Hematopoietic multipotent progenitor cell treated with erythropoietin and hydrocortisone succinate and interleukin-3 and kit ligand, for 6 days (in vitro differentiated cells): ENCODE measurements around the gene DUSP22.

Source experiments
- DNase-seq: peaks from one replicate; pipeline ENCODE4 v3.0.0-alpha.2; 2015

The DUSP22 gene

GRCh38 chr6:326896-327537 is 34.7 kb downstream of the DUSP22 start:
- no peak for DNase-seq

- no peak for DNase-seq
Measured at GRCh38 chr6:327538-328116, 35.3 kb downstream of the DUSP22 start.

DNA sequence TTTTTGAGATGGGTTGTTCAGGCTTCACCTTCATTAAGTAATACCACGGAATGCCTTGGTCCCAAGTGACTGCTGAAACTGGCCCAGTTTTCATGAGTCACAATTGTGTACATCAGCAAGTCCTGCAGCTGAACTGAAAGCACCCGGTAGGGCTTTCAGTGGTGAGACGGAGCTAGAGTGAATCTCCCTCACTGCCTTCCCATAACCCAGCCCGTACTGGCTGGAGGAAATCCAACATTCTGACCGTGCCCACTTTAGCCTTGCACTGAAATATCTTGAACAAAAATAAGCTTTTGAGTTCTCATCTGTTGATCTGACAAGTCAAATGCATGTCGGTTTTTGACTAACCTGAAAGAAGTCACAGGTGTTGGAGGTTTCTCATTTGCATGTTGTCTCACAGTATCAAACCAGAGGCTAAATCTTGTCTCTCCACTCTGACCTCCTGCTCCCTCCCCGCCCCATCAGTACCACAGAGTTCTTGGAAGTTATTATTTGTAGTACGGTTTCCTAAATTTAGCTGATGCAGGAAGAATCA is 35.9 kb downstream of the DUSP22 start:
- no peak for DNase-seq

- DNase-seq: no peak
Measured at GRCh38 chr6:328924-329323, 36.6 kb downstream of the DUSP22 start.

- no peak for DNase-seq
Measured at GRCh38 chr6:329888-330691, 37.8 kb downstream of the DUSP22 start.

DNA sequence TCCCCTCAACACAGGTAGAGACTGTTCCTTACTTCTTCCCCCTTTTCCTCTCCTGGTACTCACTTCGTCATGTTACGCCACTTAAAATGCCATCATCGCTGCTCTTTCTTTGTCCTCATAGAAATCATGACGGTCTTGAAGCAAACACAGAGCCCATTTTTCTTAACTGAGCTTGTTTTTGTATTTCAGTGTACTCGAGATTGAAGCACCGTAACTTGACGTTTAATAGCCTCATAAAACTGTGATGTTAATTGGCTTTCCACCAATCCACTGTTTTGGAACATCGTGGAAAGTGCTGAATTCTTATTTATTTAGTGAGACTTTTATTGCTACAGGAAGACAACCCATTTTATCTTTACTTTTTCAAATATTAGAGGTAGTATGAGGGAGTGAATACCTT is 38.7 kb downstream of the DUSP22 start:
- no peak for DNase-seq

GRCh38 chr6:331622-332521 is 39.6 kb downstream of the DUSP22 start:
- DNase-seq: no peak

DNA sequence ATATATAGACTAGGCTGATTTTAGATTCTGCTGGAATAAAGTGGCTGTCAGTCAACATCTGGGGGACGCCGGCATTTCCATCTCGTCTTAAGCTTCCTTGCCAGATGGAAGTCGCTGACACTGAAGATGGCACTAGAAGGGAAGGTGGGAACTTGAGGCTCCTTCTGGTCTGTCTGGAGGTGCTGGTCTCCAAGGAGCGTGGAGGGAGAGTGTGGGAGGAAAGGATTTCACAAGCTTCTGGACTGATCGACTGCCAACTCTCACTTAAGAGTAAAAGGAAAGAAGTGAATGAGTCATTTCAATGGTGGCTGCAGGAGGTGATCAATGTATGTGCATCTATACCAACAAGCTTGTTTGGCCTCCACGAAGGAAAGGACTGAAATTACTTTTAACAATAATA is 40.4 kb downstream of the DUSP22 start:
- DNase-seq: no peak

DNA sequence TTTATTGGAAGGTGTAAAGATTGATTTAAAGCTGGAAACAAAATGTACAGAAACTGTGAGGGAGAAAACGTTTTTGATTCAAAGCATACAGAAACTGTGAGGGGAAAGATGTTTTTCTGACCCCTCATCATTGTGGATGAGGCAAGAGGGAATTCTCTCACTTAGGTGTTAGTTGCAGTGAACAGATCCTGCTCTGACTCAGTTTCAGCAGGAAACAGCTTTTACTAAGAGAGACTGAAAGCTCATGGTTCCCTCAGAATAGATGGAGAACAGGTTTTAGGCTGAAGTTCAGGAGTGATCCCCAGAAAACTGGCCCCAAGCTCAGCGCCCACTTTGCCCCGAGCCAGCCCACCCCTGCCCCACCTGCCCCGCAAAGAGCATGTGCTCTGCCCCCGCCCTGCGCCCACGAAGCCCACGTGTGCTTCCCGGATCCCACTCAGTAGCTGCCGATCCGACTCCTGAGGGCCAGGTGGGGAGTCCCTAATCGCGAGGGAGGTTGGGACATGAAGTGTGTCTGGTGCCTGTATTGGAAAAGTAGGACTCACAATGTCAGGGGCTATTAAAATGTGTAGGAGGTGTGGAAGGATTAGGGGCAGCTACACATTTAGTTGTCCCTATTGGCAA is 41.2 kb downstream of the DUSP22 start:
- DNase-seq: no peak

DNA sequence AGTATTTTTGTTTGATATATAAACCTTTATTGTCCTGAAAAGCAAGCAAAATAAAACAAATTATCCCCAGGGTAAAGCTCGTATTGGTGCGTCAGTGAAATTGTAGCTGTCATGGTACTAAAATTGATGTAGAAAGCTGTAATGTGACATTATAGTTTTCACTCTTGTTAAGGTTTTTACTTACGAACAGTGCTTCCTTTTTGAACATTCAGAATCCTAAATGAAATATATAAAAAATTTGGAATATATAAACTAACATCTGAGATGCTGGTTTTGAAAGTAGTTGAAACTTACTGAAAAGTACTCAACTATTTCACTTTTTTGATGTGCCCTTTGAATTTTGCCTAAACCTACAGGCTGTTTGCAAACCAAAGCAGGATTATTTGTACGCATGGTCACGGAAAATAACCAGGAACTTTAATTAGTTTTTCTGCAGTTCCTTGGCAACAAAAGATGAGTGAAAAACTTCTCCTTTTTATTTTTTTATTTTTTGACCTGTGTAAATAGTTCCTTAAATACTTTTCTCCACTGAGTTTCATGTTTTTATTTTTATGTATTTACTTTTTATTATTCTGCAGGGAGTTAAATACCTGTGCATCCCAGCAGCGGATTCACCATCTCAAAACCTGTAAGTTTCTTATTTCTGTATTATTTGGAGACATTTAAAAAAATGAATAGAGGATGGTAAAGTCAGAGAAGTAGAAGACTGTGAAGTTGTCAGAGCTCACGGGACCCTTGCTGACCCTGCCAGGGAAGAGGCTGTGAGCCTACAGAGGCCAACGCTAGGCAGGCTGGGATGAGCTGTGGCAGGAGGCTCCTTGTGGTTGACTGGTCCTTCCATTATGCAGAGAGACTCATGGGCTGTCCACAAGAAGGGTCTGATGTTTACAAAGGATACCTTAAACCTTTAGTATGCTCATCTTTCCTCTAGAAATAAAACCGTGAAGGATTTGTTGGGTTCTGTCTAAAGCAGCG is 42.5 kb downstream of the DUSP22 start:
- no peak for DNase-seq

DNA sequence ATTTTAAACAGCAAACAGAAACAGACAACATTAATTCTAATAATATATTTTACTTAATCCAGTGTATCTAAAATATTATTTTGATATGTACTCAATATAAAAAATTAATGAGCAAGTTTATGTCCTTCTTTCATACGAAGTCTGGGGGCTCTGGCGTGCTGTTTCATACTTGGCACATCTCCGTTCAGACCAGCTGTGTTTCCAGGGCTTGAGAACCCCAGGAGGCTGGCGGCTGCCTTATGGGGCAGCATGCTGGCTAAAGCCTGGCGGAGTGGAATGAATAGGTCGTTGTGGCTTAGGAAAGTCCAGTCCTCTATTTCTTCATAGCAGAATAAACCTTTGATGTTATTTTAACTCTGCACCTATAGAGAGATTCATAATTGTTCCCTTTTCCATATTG is 43.3 kb downstream of the DUSP22 start:
- DNase-seq: no peak

DNA sequence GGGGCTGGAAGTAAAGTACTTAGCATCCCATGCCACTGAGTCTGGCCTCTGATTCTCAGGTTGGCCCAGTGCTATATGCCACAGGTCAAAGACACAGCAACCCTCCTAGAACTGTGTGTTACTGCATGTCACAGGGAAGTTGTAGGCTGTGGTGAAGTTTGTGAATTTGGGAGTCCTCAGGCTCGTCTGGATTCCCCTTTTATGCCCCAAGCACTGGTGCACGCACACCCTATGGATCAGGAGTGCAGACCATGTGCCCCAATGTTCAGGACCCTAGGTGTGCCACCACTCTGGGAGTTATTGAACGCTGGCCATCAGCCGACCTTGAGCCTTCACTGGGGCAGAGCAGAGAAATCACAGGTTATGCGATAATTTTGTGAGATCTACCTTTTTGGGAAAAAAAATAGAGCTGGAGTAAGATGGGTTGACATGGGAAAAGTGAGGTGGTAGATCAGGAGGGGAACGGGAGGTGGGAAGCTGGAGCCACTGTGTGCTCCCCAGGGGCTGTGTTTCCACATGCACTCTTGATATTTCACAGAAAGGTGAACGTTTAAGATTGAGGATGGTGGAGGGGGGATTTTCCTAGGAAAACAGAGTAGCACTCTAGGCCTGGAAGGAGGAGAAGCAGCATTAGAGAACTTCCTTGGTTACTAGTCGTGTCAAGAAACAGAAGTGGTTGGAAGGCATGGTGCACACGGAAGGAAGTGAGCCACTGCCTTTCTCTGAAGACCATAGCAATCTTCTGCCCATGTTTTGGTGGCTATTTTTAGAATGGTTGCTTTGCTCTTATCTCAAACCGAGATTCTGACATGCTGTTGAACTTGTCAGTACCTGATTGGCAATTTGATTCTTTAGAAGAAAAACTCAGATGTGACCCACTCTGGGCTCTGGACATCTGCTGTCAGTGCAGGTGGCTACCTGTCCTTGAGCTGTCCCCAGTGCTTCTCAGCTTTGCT is 44.1 kb downstream of the DUSP22 start:
- peak; percentile 74 for DNase-seq

GRCh38 chr6:337805-338368 is 45.6 kb downstream of the DUSP22 start:
- no peak for DNase-seq

GRCh38 chr6:338815-339262 is 46.6 kb downstream of the DUSP22 start:
- peak; percentile 37 for DNase-seq

GRCh38 chr6:339480-339879 is 47.2 kb downstream of the DUSP22 start:
- peak; percentile 60 for DNase-seq

- no peak for DNase-seq
Measured at GRCh38 chr6:340186-340955, 48.1 kb downstream of the DUSP22 start.

- peak; percentile 51 for DNase-seq
Measured at GRCh38 chr6:340991-341827, 48.9 kb downstream of the DUSP22 start.
